ENCODE measurements around the gene KPNA1.
"Not testable (repeated sequence)": the region's sequence is repeated elsewhere in the genome, so short reads cannot be mapped to it uniquely, and the experiment has no call there.

KPNA1 gene

DNA sequence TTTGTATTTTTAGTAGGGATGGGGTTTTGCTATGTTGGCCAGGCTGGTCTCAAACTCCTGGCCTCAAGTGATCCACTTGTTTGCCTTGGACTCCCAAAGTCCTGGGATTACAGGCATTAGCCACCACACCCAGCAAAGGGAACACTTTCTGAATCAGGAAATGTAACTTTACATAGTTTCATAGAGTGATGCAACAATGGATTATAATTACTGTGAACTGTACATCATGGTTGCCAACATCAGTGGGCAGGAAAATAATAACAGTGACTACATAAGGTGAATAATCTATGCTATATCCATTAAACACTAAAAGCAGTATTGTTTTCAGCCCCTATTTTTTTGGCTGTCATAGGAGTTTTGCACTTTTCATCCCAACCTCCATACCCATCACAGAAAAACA is 5.0 kb upstream of the KPNA1 start:
- no peak for DNase-seq

- no peak for DNase-seq
These were observed 2.2 kb upstream of the KPNA1 start for GRCh38 chr3:122516846-122517360.

DNA sequence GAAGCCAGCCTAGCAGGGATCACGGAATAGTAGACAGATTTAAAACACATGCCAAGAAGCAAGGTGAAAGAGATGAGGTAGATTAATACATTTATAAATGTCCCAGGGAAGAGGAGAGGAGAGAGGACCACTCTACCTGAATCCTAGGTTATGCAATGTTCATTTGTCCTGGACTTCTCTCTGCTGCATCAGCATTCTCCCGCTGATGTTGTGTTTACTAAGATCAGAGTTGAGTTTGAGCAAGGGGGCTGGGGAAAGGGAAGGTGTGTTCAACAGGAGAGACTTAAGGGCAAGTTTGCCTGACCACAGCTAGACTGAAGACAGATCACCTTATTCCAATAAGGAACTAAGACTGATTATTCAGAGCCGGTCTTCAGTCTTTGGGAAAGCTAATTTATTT is 1.1 kb upstream of the KPNA1 start:
- DNase-seq: no peak

DNA sequence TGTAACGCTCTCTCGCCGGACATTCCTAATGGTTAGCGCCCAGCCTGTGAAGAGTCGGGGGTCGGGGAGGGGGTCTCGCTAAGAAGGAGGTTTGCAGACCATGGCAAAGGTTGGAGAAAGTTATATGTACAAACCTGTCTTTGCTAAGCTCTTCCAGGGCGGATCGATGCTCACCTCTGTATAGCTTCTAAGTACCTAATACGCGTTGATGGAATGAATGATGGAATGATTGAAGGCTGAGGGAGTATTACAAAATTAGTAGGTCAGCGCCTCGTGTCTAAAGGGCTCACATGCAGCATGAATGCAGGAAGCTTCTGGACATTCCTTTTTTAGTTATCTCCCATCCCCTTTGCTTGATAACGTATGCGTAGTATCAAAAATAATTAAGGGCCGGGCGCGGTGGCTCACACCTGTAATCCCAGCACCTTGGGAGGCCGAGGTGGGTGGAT is 305 bp upstream of the KPNA1 start:
- DNase-seq: no peak

GRCh38 chr3:122513386-122514122 is 1.2 kb downstream of the KPNA1 start:
- DNase-seq: no peak

GRCh38 chr3:122512284-122512683 is 2.5 kb downstream of the KPNA1 start:
- DNase-seq: no peak

- no peak for DNase-seq
These were observed 3.7 kb downstream of the KPNA1 start for GRCh38 chr3:122510878-122511535.

- DNase-seq: not testable (repeated sequence)
These were observed 5.8 kb downstream of the KPNA1 start for GRCh38 chr3:122508944-122509343.

DNA sequence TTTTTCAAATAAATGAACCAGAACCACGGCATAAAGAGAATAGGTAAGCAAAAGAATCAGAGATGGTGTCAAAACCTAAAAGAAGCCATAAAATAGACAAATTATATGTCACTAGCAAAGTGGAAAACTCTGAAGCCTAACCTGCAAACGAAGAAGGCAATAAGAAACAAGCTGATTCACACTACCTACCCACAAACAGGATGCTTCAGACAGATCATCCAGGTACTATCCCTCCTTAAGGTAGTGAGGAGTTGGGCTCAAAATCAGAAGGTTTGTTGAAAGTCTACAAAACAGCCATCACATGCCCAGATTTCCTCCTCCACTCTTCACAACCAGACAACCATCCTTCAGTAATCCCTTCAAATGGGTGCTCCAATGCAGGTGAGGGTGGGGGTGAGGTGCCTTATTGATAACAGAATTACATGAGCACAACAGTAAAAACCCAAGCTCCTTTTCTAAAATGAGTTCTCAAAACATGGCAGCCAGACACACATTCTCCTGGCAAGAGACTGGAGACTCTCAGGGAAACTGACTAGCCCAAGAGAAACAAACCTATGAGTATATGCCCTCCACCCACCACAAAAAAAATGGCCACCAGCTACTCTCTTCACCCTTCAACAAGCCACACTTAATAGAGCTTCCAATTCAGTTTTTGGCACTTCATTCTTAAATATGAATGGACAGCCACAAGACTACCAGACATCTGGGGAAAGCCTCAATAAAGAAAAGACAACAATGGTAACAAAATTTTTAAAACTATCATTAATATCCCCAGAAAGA is 6.4 kb downstream of the KPNA1 start:
- no peak for DNase-seq

DNA sequence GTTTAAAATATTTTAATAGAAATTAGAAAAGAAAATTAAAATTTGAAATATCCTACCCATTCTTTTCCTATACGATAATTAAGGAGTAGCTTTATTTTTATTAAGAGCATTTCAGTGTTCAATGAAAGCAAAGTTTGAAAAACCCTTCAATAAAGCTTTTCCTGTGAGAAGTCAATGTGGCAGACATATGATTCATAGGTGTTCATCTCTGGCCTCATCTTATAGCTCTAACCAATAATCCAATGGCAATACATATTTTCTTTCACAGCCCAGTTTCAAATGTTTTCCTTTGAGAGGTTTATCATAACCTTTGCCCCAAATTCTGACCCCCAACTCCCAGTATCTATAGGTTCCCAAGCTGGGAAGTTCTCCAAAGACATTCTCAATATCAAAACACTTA is 8.3 kb downstream of the KPNA1 start:
- DNase-seq: no peak

- DNase-seq: no peak
These were observed 9.1 kb downstream of the KPNA1 start for GRCh38 chr3:122505676-122506075.

- DNase-seq: no peak
These were observed 11.8 kb downstream of the KPNA1 start for GRCh38 chr3:122502941-122503340.

DNA sequence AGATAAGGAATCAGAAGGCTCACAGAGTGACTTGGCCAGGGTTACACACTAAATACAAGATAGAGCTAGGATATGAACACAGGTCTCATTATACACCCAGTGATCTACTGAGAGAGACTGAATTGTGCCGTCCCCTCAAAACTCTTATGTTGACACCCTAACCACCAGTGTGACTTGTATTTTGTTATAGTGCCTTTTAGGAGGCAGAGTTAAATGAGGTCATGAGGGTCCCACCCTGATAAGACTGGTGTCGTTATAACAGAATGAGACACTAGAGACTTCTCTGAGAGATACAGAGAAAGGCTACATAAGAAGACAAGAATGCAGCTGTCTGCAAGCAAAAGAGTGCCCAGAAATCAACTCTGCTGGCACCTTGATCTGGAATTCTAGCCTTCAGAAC is 12.6 kb downstream of the KPNA1 start:
- no peak for DNase-seq

DNA sequence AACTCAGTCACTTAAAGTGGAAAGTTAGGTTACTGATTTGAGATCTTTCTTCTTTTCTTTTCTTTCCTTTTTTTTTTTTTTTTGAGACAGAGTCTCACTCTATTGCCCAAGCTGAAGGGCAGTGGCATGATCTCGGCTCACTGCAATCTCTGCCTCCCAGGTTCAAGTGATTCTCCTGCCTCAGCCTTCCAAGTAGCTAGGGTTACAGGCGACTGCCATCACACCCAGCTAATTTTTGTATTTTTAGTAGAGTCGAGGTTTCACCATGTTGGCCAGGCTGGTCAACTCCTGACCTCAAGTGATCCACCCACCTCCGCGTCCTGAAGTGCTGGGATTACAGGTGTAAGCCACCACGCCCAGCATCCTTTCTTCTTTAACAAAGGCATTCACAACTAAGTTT is 13.8 kb downstream of the KPNA1 start:
- DNase-seq: not testable (repeated sequence)

GRCh38 chr3:122498152-122498551 is 16.6 kb downstream of the KPNA1 start:
- DNase-seq: no peak

- no peak for DNase-seq
These were observed 17.3 kb downstream of the KPNA1 start for GRCh38 chr3:122497425-122497824.

DNA sequence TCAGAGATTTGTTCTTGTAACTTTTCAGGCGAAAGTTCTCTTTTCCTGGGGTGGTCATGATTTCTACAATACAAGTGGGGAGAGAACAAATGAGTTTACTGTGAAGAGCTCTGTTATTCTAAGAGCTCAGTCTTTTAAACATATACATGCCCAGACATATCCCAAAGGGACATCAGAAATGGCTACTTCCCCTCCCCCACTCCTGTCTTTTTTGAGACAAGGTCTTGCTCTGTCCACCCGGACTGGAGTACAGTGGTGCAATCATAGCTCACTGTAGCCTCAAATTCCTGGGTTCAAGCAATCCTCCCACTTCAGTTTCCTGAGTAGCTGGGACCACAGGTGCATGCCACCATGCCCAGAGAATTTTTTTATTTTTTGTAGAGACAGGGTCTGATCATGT is 18.2 kb downstream of the KPNA1 start:
- DNase-seq: no peak

DNA sequence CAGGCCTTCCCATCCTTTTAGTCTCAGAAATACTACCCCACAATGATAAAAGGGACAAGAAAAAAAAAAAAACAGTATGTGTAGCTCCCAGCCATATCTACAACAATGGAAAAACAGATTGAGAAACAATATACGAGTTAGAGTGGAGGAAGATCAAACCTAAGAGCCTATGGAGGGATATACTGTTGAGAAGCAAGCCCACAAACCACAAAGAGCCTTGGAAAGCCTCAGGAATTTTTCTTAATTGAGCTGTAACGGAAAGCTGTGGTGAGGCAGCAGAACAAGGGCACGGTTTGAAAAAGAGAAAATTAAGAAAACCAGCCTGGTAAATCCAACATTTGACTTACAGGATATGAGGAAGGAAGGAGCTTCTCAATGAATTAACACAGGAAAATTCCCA is 21.4 kb downstream of the KPNA1 start:
- DNase-seq: no peak

DNA sequence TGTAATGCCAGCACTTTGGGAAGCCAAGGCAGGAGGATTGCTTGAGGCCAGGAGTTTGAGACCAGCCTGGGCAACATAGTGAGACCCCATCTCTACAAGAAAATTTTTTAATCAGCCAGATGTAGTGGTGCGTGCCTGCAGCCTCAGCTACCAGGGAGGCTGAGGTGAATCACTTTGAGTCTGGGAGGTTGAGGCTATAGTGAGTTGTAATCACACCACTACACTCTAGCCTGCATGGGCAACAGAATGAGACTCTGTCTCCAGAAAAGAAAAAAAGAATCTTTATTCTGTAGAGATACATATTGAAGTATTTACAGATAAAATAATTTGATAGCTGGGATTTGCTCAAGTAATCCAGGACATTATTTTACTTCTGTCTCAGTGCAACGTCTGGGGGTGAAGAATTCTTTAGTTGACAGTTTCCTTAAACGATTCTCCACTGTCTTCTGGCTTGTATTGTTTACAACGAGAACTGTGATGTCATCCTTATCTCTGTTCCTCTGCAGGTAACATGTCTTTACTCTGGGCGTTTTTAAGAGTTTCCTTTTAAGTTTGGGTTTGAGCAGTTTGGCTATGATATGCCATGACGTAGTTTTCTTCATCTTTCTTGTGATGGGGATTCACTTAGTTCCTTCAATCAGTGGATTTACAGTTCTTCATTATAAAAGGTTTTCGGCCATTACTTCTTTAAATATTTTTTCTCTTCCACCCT is 26.3 kb downstream of the KPNA1 start:
- no peak for DNase-seq

DNA sequence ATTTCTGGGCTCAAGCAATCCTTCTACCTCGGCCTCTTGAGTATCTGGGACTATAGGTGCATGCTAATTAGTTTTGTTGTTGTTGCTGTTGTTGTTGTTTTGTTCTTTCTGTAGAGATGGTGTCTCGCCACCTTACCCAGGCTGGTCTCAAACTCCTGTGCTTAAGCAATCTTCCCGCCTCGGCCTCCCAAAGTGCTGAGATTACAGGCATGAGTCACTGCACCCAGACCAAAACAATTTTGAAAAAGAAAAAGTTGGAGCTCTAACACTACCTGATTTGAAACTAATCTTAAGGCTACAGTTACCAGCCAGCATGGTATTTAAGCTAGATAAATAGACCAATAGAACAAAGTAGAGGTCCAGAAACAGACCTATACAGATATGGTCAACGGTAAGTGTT is 29.8 kb downstream of the KPNA1 start:
- no peak for DNase-seq

- no peak for DNase-seq
These were observed 33.3 kb downstream of the KPNA1 start for GRCh38 chr3:122481390-122481789.

DNA sequence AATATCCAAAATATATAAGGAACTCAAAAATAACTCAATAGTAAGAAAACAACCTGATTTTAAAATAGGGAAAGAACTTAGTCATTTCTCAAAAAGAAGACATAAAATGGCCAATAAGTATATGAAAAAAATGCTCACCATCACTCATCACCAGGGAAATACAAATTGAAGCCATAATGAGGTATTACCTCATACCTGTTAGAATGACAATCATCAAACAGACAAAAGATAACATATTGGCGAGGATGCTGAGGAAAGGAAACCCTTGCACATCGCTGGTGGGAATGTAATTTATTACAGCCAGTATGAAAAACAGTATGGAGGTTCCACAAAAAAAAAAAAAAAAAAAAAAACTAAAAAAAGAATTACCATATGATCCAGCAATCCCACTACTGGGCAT is 38.2 kb downstream of the KPNA1 start:
- no peak for DNase-seq

DNA sequence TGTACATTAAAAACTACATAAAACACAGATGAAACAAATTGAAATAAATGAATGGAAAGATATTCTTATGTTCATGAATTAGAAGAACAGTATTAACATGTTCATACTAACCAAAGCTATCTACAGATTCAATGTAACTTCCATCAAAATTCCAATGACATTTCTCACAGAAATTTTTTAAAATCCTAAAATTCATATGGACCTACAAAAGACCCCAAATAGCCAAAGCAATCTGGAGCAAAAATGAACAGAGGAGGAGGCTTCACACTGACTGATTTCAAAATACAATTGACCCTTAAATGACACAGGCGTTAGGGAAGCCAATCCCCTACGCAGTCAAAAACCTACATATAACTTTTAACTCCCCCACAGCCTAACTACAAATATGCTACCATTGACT is 39.4 kb downstream of the KPNA1 start:
- no peak for DNase-seq

Data from C1 segment of cervical spinal cord (tissue), 14 donors.